Erythroblast (primary cell): ENCODE results near the gene SUGCT.

Source experiments
- GATA1 ChIP-seq: IDR thresholded peaks from 2 replicates; pipeline ENCODE4 v1.6.1; 2011; ENCODE audit warnings: low read depth, mild to moderate bottlenecking, control low read depth, low read length, moderate library complexity
- POLR2A ChIP-seq: IDR thresholded peaks from 2 replicates; pipeline ENCODE4 v1.6.1; 2011; ENCODE audit warnings: mild to moderate bottlenecking, low read length

DNA sequence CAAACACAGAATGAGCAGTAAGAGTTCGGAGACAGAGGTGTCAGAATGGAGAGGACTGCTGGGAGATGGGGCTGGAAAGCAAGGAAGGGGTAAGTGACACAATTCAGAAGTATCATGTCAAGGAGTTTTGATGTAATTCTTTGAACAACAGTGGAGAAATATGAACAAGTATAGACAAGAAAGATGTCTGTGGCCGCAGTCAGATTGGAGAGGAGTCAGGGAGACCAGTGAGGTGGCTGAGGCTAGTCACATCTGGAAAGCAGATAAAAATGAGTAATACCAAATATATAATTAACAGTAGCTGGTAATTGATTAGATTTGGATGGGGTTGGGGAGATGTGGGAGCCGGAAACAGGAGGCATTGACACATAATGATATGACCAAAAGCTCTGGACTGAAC is 540.9 kb downstream of the SUGCT start:
- TF ChIP-seq POLR2A (no peak), GATA1 (no peak)
